GM12874 (cell line): Measurements from ENCODE around the gene ARFIP1.

ENCODE experiments used
- CTCF ChIP-seq: IDR thresholded peaks from 2 replicates; pipeline ENCODE4 v1.5.1; 2011; ENCODE audit warnings: low read depth, mild to moderate bottlenecking, control low read depth, low read length, moderate library complexity; ENCODE audit not compliant: insufficient read depth

Gene ARFIP1

GRCh38 chr4:152831416-152831815 lies 51.7 kb downstream of the ARFIP1 start:
- TF ChIP-seq CTCF: no peak

GRCh38 chr4:152836936-152837335 lies 57.2 kb downstream of the ARFIP1 start:
- no peak for TF ChIP-seq CTCF

GRCh38 chr4:152843481-152844090 lies 63.8 kb downstream of the ARFIP1 start:
- no peak for TF ChIP-seq CTCF

- TF ChIP-seq CTCF: no peak
Observed at GRCh38 chr4:152847376-152847775, 67.6 kb downstream of the ARFIP1 start.

- no peak for TF ChIP-seq CTCF
Observed at GRCh38 chr4:152848508-152848907, 68.8 kb downstream of the ARFIP1 start.

- no peak for TF ChIP-seq CTCF
Observed at GRCh38 chr4:152849350-152849749, 69.6 kb downstream of the ARFIP1 start.

- no peak for TF ChIP-seq CTCF
Observed at GRCh38 chr4:152850377-152850776, 70.6 kb downstream of the ARFIP1 start.
